Measurements from ENCODE around the gene PDCD6IP.
"Not testable (repeated sequence)": the region's sequence is repeated elsewhere in the genome, so short reads cannot be mapped to it uniquely, and the experiment has no call there.

DNA sequence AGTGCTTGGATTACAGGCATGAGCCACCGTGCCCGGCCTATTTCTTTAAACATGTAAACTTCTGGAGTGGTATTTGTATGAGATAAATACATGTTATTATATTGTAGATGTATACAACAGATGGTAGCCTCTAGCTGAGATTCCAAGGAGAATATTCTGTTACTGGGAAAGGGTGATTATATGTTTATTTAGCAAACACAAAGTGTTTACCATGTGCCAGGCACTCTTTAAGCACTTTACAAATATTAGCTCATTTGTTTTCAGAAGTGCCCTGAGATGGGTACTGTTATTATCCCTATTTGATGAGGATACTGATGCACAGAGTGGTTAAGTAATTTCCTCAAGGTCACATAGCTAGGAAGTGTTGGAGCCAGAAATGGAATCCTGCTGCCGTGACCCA lies 38.8 kb downstream of the PDCD6IP start:
- TF ChIP-seq POLR2A (IDR thresholded peaks at IDR 0.05; ENCODE audit: low read depth, low read length); POLR2AphosphoS5 (IDR thresholded peaks at IDR 0.05; ENCODE audit: low read depth, low read length); SPI1 (IDR thresholded peaks at IDR 0.05; ENCODE audit: low read depth, low read length); PAX5 (IDR thresholded peaks at IDR 0.05; ENCODE audit: insufficient read depth, low read length, severe bottlenecking): not testable (repeated sequence)
